Bronchial epithelial cell (primary cell): ENCODE results near the gene TNPO1. TPM values are rescaled to one million over a fixed set of nuclear protein-coding genes. Genes with fewer than 3 reads are reported as not detected.

Experiments
- DNase-seq: peaks from one replicate; pipeline ENCODE4 v3.0.0-alpha.2; 2010; ENCODE audit warnings: low read depth
- FAIRE-seq: peaks from 2 replicates; lab custom pipeline; 2011; peaks lifted over from hg19 to GRCh38; lab: Jason Lieb, UNC
- H3K27me3 ChIP-seq: 2 replicates; pipeline ENCODE4 v1.5.1; 2011; ENCODE audit warnings: low read length; ENCODE audit not compliant: control insufficient read depth, insufficient read depth
- H3K36me3 ChIP-seq: 2 replicates; pipeline ENCODE4 v1.5.1; 2011; ENCODE audit warnings: low read length; ENCODE audit not compliant: control insufficient read depth, insufficient read depth
- H3K4me3 ChIP-seq: 2 replicates; pipeline ENCODE4 v1.5.1; 2011; ENCODE audit warnings: mild to moderate bottlenecking, low read depth, low read length, control low read depth
- CTCF ChIP-seq: IDR thresholded peaks from 2 replicates; pipeline ENCODE4 v1.5.1; 2011; ENCODE audit warnings: mild to moderate bottlenecking, moderate library complexity, low read length, control low read depth, inconsistent platforms; ENCODE audit not compliant: insufficient read depth, severe bottlenecking
- total RNA-seq: library from RNA; depleted of rRNA; stranded (reverse); fragments of >200 nt; gene quantifications from 2 replicates; pipeline ENCODE4 v1.2.1, GENCODE V29; 2014

TNPO1 gene
- total RNA-seq, 1 donor from 2014 or later = 329 TPM

DNA sequence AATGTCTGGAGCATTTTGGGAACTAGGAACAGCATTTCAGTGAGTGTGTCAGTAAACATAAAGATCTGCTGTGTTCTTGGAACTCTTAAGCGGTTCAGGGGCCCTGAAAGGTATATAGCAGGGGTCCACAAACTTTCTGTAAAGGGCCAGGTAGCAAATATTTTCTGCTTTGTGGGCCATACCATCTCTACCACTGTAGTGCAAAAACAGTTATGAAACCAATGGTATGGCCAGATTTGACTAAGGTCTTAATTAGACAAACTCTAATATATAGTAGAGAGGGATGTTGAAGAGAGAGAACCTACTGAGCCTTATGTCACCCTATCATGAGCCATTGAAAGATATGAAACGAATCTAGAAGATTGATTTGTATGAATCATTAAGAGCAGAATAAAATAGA lies 5.3 kb downstream of the TNPO1 start:
- Histone ChIP-seq H3K36me3 (peaks cover 4% of the 10 kb centered on the region), H3K4me3 (no peak overlapping the region), H3K27me3 (no peaks in the 10 kb centered on the region)
- DNase-seq (no peak), FAIRE-seq (no peak)
- TF ChIP-seq CTCF = no peak

DNA sequence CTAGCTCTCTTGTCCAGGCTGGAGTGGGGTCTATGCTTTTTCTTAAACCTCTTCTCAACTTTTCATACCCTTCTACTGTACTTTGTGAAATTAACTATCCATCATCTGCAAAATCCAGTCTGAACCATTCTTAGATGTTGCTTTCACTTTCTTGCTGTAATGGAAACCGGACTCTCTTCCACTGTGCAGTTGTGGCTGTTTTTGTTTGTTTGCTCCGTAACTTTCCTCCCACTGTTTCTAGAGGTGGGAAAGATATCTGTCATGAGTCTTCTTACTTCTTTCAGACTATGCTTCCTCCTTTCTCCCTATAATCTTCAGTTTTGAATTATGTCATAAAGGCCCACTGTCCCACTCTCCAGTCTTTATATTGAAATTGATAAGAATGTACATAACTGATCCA lies 6.5 kb downstream of the TNPO1 start:
- no peak for FAIRE-seq
- no peak for DNase-seq
- no peak overlapping the region for H3K4me3 ChIP-seq
- peaks cover 4% of the 10 kb centered on the region for H3K36me3 ChIP-seq
- no peak for TF ChIP-seq CTCF
- no peaks in the 10 kb centered on the region for H3K27me3 ChIP-seq

GRCh38 chr5:72829707-72830106 lies 13.2 kb downstream of the TNPO1 start:
- Histone ChIP-seq H3K27me3 (no peaks in the 10 kb centered on the region), H3K4me3 (no peak overlapping the region), H3K36me3 (peaks cover 3% of the 10 kb centered on the region)
- no peak for DNase-seq
- TF ChIP-seq CTCF = no peak
- no peak for FAIRE-seq

GRCh38 chr5:72830362-72830761 lies 13.9 kb downstream of the TNPO1 start:
- no peak for FAIRE-seq
- Histone ChIP-seq H3K4me3 (no peak overlapping the region), H3K27me3 (no peaks in the 10 kb centered on the region), H3K36me3 (peaks cover 3% of the 10 kb centered on the region)
- no peak for DNase-seq
- no peak for TF ChIP-seq CTCF

GRCh38 chr5:72831685-72832084 lies 15.2 kb downstream of the TNPO1 start:
- FAIRE-seq = no peak
- DNase-seq = no peak
- no peak overlapping the region for H3K4me3 ChIP-seq
- TF ChIP-seq CTCF = no peak
- no peaks in the 10 kb centered on the region for H3K27me3 ChIP-seq
- no peaks in the 10 kb centered on the region for H3K36me3 ChIP-seq

DNA sequence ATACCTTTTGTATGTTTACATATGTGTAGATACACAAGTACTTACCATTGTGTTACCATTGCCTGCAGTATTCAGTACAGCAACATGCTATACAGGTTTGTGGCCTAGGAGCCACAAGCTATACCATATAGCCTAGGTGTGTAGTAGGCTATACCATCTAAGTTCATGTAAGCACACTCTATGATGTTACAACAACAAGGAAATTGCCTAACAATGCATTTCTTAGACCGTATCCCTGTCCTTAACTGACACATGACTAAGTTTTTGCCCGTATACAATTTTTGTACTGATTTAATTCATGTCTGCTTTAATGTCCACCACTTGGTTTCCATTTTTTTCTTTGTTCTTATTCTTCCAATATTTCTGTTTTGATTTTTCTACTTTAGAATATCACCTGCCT lies 18.5 kb downstream of the TNPO1 start:
- H3K27me3 ChIP-seq = no peaks in the 10 kb centered on the region
- no peaks in the 10 kb centered on the region for H3K36me3 ChIP-seq
- FAIRE-seq = no peak
- TF ChIP-seq CTCF = no peak
- DNase-seq = no peak
- no peak overlapping the region for H3K4me3 ChIP-seq
